Measurements from ENCODE around the gene CALHM6.

DNA sequence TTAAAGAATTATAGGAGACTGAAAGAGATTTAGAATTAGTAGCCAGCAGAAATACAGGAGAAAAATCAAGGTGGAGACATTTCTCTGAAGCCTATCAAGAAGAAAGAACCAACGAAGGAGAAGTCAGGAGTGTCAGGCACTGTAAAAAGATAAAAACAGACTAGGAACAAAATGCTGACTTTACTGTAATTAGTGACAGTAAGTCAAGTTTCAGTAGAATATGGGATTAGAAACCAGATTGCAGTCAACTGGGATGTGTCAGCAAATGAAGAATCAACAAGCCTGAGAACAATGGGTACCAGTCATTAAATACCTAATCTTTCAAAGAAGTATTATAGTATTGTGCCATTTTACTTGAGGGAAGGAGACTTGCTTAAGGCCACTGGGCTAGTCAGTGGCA, 21.6 kb downstream of the CALHM6 start:
- TF ChIP-seq SPI1 (IDR thresholded peaks at IDR 0.05; ENCODE audit: borderline replicate concordance, low read depth, low read length) (no peak), SMC3 (conservative IDR thresholded peaks at IDR 0.05; ENCODE audit: insufficient read depth, low read depth, low read length) (no peak), SIX5 (IDR thresholded peaks at IDR 0.05; ENCODE audit: borderline replicate concordance in 1 of 2, insufficient read depth in 1 of 2, low read depth in 1 of 2, low read length in 2 of 2) (no peak), ZKSCAN3 (CRISPR knock-in tag; IDR thresholded peaks at IDR 0.05) (no peak), GABPA (tag; conservative IDR thresholded peaks at IDR 0.05; ENCODE audit: low read depth) (no peak)
- TF ChIP-seq, protein P1, sequence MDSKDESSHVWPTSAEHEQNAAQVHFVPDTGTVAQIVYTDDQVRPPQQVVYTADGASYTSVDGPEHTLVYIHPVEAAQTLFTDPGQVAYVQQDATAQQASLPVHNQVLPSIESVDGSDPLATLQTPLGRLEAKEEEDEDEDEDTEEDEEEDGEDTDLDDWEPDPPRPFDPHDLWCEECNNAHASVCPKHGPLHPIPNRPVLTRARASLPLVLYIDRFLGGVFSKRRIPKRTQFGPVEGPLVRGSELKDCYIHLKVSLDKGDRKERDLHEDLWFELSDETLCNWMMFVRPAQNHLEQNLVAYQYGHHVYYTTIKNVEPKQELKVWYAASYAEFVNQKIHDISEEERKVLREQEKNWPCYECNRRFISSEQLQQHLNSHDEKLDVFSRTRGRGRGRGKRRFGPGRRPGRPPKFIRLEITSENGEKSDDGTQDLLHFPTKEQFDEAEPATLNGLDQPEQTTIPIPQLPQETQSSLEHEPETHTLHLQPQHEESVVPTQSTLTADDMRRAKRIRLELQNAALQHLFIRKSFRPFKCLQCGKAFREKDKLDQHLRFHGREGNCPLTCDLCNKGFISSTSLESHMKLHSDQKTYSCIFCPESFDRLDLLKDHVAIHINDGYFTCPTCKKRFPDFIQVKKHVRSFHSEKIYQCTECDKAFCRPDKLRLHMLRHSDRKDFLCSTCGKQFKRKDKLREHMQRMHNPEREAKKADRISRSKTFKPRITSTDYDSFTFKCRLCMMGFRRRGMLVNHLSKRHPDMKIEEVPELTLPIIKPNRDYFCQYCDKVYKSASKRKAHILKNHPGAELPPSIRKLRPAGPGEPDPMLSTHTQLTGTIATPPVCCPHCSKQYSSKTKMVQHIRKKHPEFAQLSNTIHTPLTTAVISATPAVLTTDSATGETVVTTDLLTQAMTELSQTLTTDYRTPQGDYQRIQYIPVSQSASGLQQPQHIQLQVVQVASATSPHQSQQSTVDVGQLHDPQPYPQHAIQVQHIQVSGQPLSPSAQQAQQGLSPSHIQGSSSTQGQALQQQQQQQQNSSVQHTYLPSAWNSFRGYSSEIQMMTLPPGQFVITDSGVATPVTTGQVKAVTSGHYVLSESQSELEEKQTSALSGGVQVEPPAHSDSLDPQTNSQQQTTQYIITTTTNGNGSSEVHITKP (IDR thresholded peaks at IDR 0.05; ENCODE audit: partially characterized antibody): no peak
- TF ChIP-seq, protein P2, sequence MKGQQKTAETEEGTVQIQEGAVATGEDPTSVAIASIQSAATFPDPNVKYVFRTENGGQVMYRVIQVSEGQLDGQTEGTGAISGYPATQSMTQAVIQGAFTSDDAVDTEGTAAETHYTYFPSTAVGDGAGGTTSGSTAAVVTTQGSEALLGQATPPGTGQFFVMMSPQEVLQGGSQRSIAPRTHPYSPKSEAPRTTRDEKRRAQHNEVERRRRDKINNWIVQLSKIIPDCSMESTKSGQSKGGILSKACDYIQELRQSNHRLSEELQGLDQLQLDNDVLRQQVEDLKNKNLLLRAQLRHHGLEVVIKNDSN (CRISPR knock-in tag; IDR thresholded peaks at IDR 0.05): no peak
